ENCODE measurements around the gene MIER2. TPM values are rescaled to one million over a fixed set of nuclear protein-coding genes. Genes with fewer than 3 reads are reported as not detected.

MIER2 gene
- polyA plus RNA-seq, 1 of the 3 experiments (the other 2 are of a cell fraction): 15.9 TPM

GRCh38 chr19:279656-280055 is 64.9 kb downstream of the MIER2 start:
- no peak overlapping the region for H3K27ac ChIP-seq (ENCODE audit: low read depth in 2 of 2, low read length in 1 of 2)
- H3K27me3 ChIP-seq (ENCODE audit: insufficient read depth): no peaks in the 10 kb centered on the region
- H3F3A ChIP-seq (replicated peaks; ENCODE audit: insufficient read depth): no peaks in the 10 kb centered on the region
- no peaks in the 10 kb centered on the region for H3K36me3 ChIP-seq (replicated peaks in 1 of 2; ENCODE audit: control insufficient read depth in 1 of 2, insufficient read depth in 2 of 2, low read length in 1 of 2)
- no peaks in the 10 kb centered on the region for H3K79me2 ChIP-seq (ENCODE audit: insufficient read depth)
- no peaks in the 10 kb centered on the region for H3K4me1 ChIP-seq (ENCODE audit: control insufficient read depth in 1 of 2, insufficient read depth in 2 of 2, low read depth in 1 of 2, low read length in 1 of 2)
- ChIA-PET CTCF (interaction anchor here (0.7 to 1.4 kb wide), 3 partner anchors 12 to 231 kb away, joined by 4 to 7 read pairs (median 4); no protein-coding TSS in a partner anchor), POLR2A (no interaction called here)
- DNase-seq: no peak
- TF ChIP-seq REST (IDR thresholded peaks at IDR 0.05; ENCODE audit: low read depth, low read length) (no peak), GATA2 (CRISPR knock-in tag; IDR thresholded peaks at IDR 0.05) (no peak), SIN3A (IDR thresholded peaks at IDR 0.05; ENCODE audit: borderline replicate concordance, low read depth, low read length) (no peak), CTCF (IDR thresholded peaks at IDR 0.05) (no peak), TCF12 (IDR thresholded peaks at IDR 0.05) (no peak)
- no peak overlapping the region for H3K4me2 ChIP-seq
- no peaks in the 10 kb centered on the region for H4K20me1 ChIP-seq (ENCODE audit: insufficient read depth)
- H3K9me3 ChIP-seq: no peaks in the 10 kb centered on the region
- H2AFZ ChIP-seq (ENCODE audit: low read depth): no peak overlapping the region
- H3K9ac ChIP-seq: no peak overlapping the region
- WGBS (ENCODE audit: low lambda C conversion rate): 76% methylated on average over 9 of the region's 10 CpGs
- no peaks in the 10 kb centered on the region for H3K9me2 ChIP-seq
- H3K4me3 ChIP-seq (ENCODE audit: low read depth in 2 of 2, low read length in 1 of 2): no peak overlapping the region

- DNase-seq: no peak
- H2AFZ ChIP-seq (ENCODE audit: low read depth): no peak overlapping the region
- ChIA-PET CTCF (interaction anchor here (1.0 to 1.4 kb wide), 2 partner anchors 12 to 231 kb away, joined by 4 to 7 read pairs; no protein-coding TSS in a partner anchor), POLR2A (no interaction called here)
- H3K4me3 ChIP-seq (ENCODE audit: low read depth in 2 of 2, low read length in 1 of 2): no peak overlapping the region
- no peaks in the 10 kb centered on the region for H3K27me3 ChIP-seq (ENCODE audit: insufficient read depth)
- H4K20me1 ChIP-seq (ENCODE audit: insufficient read depth): no peaks in the 10 kb centered on the region
- H3F3A ChIP-seq (replicated peaks; ENCODE audit: insufficient read depth): no peaks in the 10 kb centered on the region
- no peak overlapping the region for H3K9ac ChIP-seq
- H3K9me3 ChIP-seq: no peaks in the 10 kb centered on the region
- no peak overlapping the region for H3K27ac ChIP-seq (ENCODE audit: low read depth in 2 of 2, low read length in 1 of 2)
- no peak overlapping the region for H3K4me2 ChIP-seq
- no peaks in the 10 kb centered on the region for H3K9me2 ChIP-seq
- 91% methylated on average over 7 of the region's 8 CpGs for WGBS (ENCODE audit: low lambda C conversion rate)
- no peaks in the 10 kb centered on the region for H3K79me2 ChIP-seq (ENCODE audit: insufficient read depth)
- no peaks in the 10 kb centered on the region for H3K36me3 ChIP-seq (replicated peaks in 1 of 2; ENCODE audit: control insufficient read depth in 1 of 2, insufficient read depth in 2 of 2, low read length in 1 of 2)
- H3K4me1 ChIP-seq (ENCODE audit: control insufficient read depth in 1 of 2, insufficient read depth in 2 of 2, low read depth in 1 of 2, low read length in 1 of 2): no peaks in the 10 kb centered on the region
- no peak for TF ChIP-seq RXRA (IDR thresholded peaks at IDR 0.05; ENCODE audit: borderline replicate concordance, low read depth)
- no peak for TF ChIP-seq TAF1 (IDR thresholded peaks at IDR 0.05; ENCODE audit: borderline replicate concordance, low read depth, low read length)
- TF ChIP-seq FOXM1 (IDR thresholded peaks at IDR 0.05; ENCODE audit: low read depth): no peak
- no peak for TF ChIP-seq REST (IDR thresholded peaks at IDR 0.05; ENCODE audit: low read depth, low read length)
- no peak for TF ChIP-seq IRF3 (IDR thresholded peaks at IDR 0.05; ENCODE audit: low read depth, low read length)
- no peak for TF ChIP-seq EP300 (IDR thresholded peaks at IDR 0.05; ENCODE audit: borderline replicate concordance in 1 of 2, low read depth in 1 of 2, low read length in 1 of 2)
- no peak for TF ChIP-seq PBX3 (IDR thresholded peaks at IDR 0.05)
- no peak for TF ChIP-seq EZH2phosphoT487 (IDR thresholded peaks at IDR 0.05; ENCODE audit: borderline replicate concordance, low read depth)
- no peak for TF ChIP-seq SMC3 (IDR thresholded peaks at IDR 0.05; ENCODE audit: low read depth, low read length)
- TF ChIP-seq FOXJ3 (CRISPR knock-in tag; IDR thresholded peaks at IDR 0.05): no peak
- no peak for TF ChIP-seq RFX5 (IDR thresholded peaks at IDR 0.05; ENCODE audit: low read length)
- TF ChIP-seq NRF1 (IDR thresholded peaks at IDR 0.05; ENCODE audit: low read depth, low read length): no peak
Measured at GRCh38 chr19:279231-279630, 65.4 kb downstream of the MIER2 start.
